ENCODE results near the gene SETDB1. TPM values are rescaled to one million over a fixed set of nuclear protein-coding genes. Genes with fewer than 3 reads are reported as not detected.

The SETDB1 gene
- total and polyA plus RNA-seq, 4 donors: 5.4 to 23.7 (median 14.0) TPM

GRCh38 chr1:151011154-151011850 is 85.1 kb downstream of the SETDB1 start (continued):
- TF ChIP-seq CTCF (IDR thresholded peaks at IDR 0.05; ENCODE audit: low read depth, low read length, missing input control) (no peak), HNF4A (conservative IDR thresholded peaks at IDR 0.05) (no peak)

DNA sequence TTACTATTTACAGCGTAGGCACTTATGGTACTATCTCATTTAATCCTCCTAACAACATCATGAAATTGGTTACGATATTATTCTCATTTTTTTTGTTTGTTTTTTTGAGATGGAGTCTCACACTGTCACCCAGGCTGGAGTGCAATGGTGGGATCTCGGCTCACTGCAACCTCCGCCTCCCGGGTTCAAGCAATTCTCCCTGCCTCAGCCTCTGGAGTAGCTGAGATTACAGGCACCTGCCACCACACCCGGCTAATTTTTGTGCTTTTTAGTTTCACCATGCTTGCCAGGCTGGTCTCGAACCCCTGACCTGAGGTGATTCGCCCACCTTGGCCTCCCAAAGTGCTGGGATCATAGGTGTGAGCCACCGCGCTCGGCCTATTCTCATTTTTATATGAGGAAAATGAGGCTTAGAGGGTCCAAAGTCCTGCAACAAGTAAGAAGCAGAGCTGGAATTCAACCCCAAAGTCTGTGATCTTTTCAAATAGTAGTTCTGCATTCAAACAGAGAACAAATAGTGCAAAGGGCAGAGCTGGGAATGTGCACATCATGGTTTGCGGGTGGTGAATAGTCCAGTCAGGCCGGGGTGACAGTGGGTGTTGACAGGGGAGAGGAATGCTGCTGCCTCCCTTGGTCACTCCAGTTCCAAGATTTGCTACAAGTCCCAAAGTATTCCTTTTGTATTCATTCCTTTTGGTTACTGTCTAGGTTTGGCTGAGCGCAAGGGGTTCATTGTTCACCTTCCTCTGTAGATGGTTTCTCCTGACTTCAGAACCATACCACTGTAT is 86.7 kb downstream of the SETDB1 start:
- peak; percentile 52 for DNase-seq (ENCODE audit: low spot score)

More for the DNA sequence above, 86.7 kb downstream of the SETDB1 start:
- H3K9ac ChIP-seq (ENCODE audit: low read depth in 1 of 2, low read length in 2 of 2): peak overlapping the region in 1 of 2 donors; percentile 49
- H3K36me3 ChIP-seq (ENCODE audit: control insufficient read depth in 4 of 4, insufficient read depth in 3 of 4, low read depth in 1 of 4, low read length in 3 of 4): peaks cover 0 to 4% (median 1%) of the 10 kb centered on the region in 4 donors
- H3K27me3 ChIP-seq (ENCODE audit: control insufficient read depth in 4 of 4, insufficient read depth in 4 of 4, low read length in 3 of 4): no peaks in the 10 kb centered on the region
- no peaks in the 10 kb centered on the region for H3K9me3 ChIP-seq (ENCODE audit: control insufficient read depth in 4 of 4, low read length in 3 of 4)
- TF ChIP-seq YY1 (IDR thresholded peaks at IDR 0.05) (peak; percentile 85), GABPA (IDR thresholded peaks at IDR 0.05 in 1 of 2, conservative IDR thresholded peaks at IDR 0.05 in 1 of 2) (peak in 1 of 2 donors; percentile 59), NR2F2 (IDR thresholded peaks at IDR 0.05) (peak; percentile 94), CTCF (IDR thresholded peaks at IDR 0.05; ENCODE audit: low read depth, low read length, missing input control) (no peak), ATF3 (IDR thresholded peaks at IDR 0.05) (no peak), HNF4G (IDR thresholded peaks at IDR 0.05) (peak; percentile 98), RAD21 (IDR thresholded peaks at IDR 0.05) (peak; percentile 38 to 45), RXRA (IDR thresholded peaks at IDR 0.05) (peak; percentile 89 to 94), FOXA2 (IDR thresholded peaks at IDR 0.05) (peak; percentile 74), JUND (IDR thresholded peaks at IDR 0.05) (peak; percentile 85 to 92), TAF1 (conservative IDR thresholded peaks at IDR 0.05) (no peak), ZBTB33 (IDR thresholded peaks at IDR 0.05) (peak; percentile 79), EGR1 (IDR thresholded peaks at IDR 0.05; ENCODE audit: low read depth in 2 of 2) (peak in 1 of 2 donors; percentile 62), MAX (IDR thresholded peaks at IDR 0.05) (peak; percentile 75), HNF4A (conservative IDR thresholded peaks at IDR 0.05) (peak; percentile 99), REST (IDR thresholded peaks at IDR 0.05) (peak; percentile 89), SP1 (IDR thresholded peaks at IDR 0.05) (peak; percentile 99), FOXA1 (IDR thresholded peaks at IDR 0.05) (peak; percentile 75)
- peak overlapping the region; percentile 34 to 71 for H3K27ac ChIP-seq (ENCODE audit: low read depth in 1 of 2, low read length in 2 of 2)
- H3K4me3 ChIP-seq (ENCODE audit: low read depth in 1 of 3, low read length in 3 of 3): no peak overlapping the region
- WGBS: 48% methylated on average over 14 of the region's 14 CpGs
- peaks cover 9 to 48% (median 42%) of the 10 kb centered on the region in 4 donors for H3K4me1 ChIP-seq (ENCODE audit: control insufficient read depth in 4 of 4, insufficient read depth in 4 of 4, low read length in 3 of 4)
